ENCODE measurements around the gene UHRF2.
"Not testable (repeated sequence)": the region's sequence is repeated elsewhere in the genome, so short reads cannot be mapped to it uniquely, and the experiment has no call there.

UHRF2 gene

GRCh38 chr9:6412487-6413364 is at the start of gene UHRF2:
Gene UHRF2, plus strand, starts transcription at chr9:6413199. Its CDS starts 292 bp downstream, at chr9:6413491.
- H3K36me3 Mint-ChIP-seq: peaks cover 35% of the 10 kb centered on the region
- H3K4me3 Mint-ChIP-seq: peak within 1 kb of the TSS; percentile 73
- DNase-seq (ENCODE audit: low spot score in 2 of 2): peak; percentile 91 to 98
- peaks cover 27% of the 10 kb centered on the region for H3K4me1 Mint-ChIP-seq
- H3K27ac Mint-ChIP-seq: peak within 1 kb of the TSS; percentile 89
- ATAC-seq: peak; percentile 90
- H3K9me3 Mint-ChIP-seq: no peaks in the 10 kb centered on the region

DNA sequence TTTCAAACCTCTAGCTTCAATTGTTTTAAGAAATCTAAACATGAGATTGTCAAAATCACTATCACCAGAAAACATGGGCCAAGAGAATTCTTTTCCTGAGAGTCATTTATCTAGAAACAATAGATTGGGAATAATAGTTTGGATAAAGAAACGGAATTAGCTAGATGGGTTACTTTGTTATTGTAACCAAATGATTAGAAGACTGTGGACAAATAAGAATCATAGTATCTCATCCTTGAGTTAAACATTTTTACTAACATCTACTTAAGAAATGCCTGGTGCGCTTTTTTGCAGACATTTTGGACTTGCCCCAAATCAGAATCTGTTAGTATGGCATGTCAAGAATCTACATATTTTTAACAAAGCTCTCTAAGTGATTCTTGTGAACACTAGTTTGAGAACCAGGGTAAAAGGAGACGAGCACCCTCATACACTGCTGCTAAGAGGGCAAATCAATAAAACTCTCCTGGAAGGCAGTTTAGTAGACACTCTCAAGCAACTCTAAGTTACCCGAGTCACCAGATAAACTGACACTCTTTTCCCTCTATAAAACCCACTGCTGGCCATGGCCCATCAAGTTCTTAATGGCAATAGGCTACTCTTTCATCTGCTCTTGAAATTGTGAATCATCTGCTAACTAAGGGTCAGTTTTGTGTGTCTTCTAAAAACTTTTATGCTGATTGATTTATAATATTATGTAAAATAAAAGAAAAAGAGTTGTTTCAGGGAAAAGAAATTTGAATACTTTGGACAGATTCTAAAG is 45.7 kb upstream of the UHRF2 start:
- Mint-ChIP-seq H3K4me3 (no peak overlapping the region), H3K4me1 (no peaks in the 10 kb centered on the region), H3K27ac (no peak overlapping the region), H3K9me3 (no peaks in the 10 kb centered on the region), H3K36me3 (no peaks in the 10 kb centered on the region)
- no peak for ATAC-seq
- DNase-seq (ENCODE audit: low spot score in 2 of 2): no peak

DNA sequence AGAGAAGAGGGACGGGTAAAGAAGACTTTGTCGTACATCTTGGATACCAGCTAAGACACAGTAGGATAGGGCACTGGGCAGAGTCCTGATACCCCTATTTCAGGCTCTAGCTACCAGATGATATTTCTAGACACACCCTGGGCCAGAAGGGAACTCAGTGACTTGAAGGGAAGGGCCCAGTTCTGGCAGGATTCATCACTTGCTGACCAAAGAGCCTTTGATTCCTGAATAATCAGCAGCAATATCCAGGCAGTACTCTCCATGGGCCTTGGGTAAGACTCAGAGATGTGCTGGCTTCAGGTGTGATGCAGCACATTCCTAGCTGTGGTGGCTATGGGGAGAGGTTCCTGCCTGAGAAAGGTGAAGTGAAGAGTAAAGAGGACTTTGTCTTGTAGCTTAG is 44.2 kb upstream of the UHRF2 start:
- DNase-seq (ENCODE audit: low spot score in 2 of 2) (no peak), ATAC-seq (no peak)
- no peaks in the 10 kb centered on the region for H3K4me1 Mint-ChIP-seq
- H3K36me3 Mint-ChIP-seq: no peaks in the 10 kb centered on the region
- H3K27ac Mint-ChIP-seq: no peak overlapping the region
- H3K4me3 Mint-ChIP-seq: no peak overlapping the region
- H3K9me3 Mint-ChIP-seq: no peaks in the 10 kb centered on the region

GRCh38 chr9:6381477-6382012 is 31.5 kb upstream of the UHRF2 start:
- H3K4me1 Mint-ChIP-seq; H3K27ac Mint-ChIP-seq; H3K36me3 Mint-ChIP-seq; DNase-seq (ENCODE audit: low spot score in 2 of 2); ATAC-seq; H3K9me3 Mint-ChIP-seq; H3K4me3 Mint-ChIP-seq: not testable (repeated sequence)

DNA sequence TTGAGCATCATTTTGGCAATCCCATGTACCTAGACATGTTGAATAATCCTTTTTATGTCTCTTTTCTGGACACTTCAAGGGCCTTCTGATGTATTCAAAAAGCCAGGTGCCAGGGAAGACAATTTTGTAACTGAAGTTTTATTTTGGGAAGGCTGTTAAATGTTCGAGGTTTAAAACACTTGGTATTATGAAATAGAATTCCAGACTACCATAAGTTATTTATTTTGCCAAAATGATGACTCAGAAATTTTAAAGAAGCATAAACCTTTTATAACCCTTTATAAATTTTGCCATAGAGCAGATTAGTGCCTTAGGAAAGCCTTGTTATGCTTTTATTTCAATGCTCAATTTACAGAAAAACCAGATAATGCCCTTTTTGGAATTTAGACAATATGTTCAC is 30.3 kb upstream of the UHRF2 start:
- no peak for DNase-seq (ENCODE audit: low spot score in 2 of 2)
- Mint-ChIP-seq H3K27ac (no peak overlapping the region), H3K4me1 (no peaks in the 10 kb centered on the region), H3K9me3 (no peaks in the 10 kb centered on the region), H3K36me3 (no peaks in the 10 kb centered on the region), H3K4me3 (no peak overlapping the region)
- no peak for ATAC-seq

DNA sequence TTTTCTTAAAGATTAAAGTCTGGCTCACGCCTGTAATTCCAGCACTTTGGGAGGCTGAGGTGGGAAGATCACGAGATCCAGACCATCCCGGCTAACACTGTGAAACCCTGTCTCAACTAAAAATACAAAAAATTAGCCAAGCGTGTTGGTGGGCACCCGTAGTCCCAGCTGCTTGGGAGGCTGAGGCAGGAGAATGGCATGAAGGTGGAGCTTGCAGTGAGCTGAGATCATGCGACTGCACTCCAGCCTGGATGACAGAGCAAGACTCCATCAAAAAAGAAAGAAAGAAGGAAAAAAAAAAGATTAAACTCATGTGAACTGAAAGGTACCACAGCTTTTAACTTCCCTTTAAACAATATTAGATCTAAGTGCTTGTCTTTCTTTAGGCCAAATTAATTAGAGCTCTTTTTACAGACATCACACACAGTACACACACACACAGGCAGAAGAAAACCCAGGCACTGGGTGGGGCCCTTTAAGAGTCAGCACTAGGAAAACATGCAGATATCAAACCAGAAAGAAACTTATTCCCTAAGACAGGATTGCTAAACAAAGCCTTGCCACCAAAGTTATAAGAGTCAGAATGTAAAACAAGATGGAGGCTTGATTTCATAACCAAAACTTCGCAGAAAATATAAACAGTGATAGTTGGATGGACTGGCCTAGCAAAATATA is 29.3 kb upstream of the UHRF2 start:
- Mint-ChIP-seq H3K4me1 (no peaks in the 10 kb centered on the region), H3K27ac (no peak overlapping the region), H3K4me3 (no peak overlapping the region), H3K36me3 (no peaks in the 10 kb centered on the region), H3K9me3 (no peaks in the 10 kb centered on the region)
- no peak for DNase-seq (ENCODE audit: low spot score in 2 of 2)
- no peak for ATAC-seq

- H3K4me1 Mint-ChIP-seq: no peaks in the 10 kb centered on the region
- H3K36me3 Mint-ChIP-seq: no peaks in the 10 kb centered on the region
- DNase-seq (ENCODE audit: low spot score in 2 of 2) (no peak), ATAC-seq (no peak)
- H3K4me3 Mint-ChIP-seq: no peak overlapping the region
- H3K27ac Mint-ChIP-seq: no peak overlapping the region
- H3K9me3 Mint-ChIP-seq: no peaks in the 10 kb centered on the region
Observed at GRCh38 chr9:6384732-6385131, 28.3 kb upstream of the UHRF2 start.

GRCh38 chr9:6399071-6399470 is 13.9 kb upstream of the UHRF2 start:
- Mint-ChIP-seq H3K4me3 (no peak overlapping the region), H3K9me3 (no peaks in the 10 kb centered on the region), H3K27ac (no peak overlapping the region), H3K36me3 (no peaks in the 10 kb centered on the region), H3K4me1 (no peaks in the 10 kb centered on the region)
- ATAC-seq (no peak), DNase-seq (ENCODE audit: low spot score in 2 of 2) (no peak)

GRCh38 chr9:6405371-6405770 is 7.6 kb upstream of the UHRF2 start:
- Mint-ChIP-seq H3K36me3 (no peaks in the 10 kb centered on the region), H3K4me3 (no peak overlapping the region), H3K4me1 (no peaks in the 10 kb centered on the region), H3K9me3 (no peaks in the 10 kb centered on the region), H3K27ac (no peak overlapping the region)
- ATAC-seq: no peak
- no peak for DNase-seq (ENCODE audit: low spot score in 2 of 2)

GRCh38 chr9:6407778-6408177 is 5.2 kb upstream of the UHRF2 start:
- DNase-seq (ENCODE audit: low spot score in 2 of 2) (no peak), ATAC-seq (no peak)
- peaks cover 4% of the 10 kb centered on the region for H3K36me3 Mint-ChIP-seq
- no peaks in the 10 kb centered on the region for H3K4me1 Mint-ChIP-seq
- no peaks in the 10 kb centered on the region for H3K9me3 Mint-ChIP-seq
- H3K4me3 Mint-ChIP-seq: no peak overlapping the region
- H3K27ac Mint-ChIP-seq: no peak overlapping the region

GRCh38 chr9:6408320-6408719 is 4.7 kb upstream of the UHRF2 start:
- Mint-ChIP-seq H3K4me3 (no peak overlapping the region), H3K4me1 (no peaks in the 10 kb centered on the region)
- ATAC-seq: no peak

DNA sequence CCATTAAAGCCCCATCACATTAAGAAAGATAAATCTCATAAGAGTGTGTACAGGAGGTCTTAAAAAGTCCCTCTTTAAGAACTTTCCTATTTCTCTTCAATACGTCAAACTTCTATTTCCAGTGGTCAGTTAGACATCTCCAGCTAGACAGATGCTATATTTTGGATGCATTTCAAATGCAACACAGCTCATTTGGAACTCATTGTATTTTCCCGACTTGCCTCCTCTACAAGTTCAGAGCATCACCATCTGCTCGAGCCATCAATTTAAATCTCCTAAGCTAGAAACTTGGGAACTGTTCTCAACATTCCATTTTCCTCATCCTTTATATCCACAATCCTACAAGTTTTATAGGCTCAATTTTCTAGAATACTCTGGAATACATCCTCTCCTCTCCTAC is 3.2 kb upstream of the UHRF2 start:
- peaks cover 4% of the 10 kb centered on the region for H3K4me1 Mint-ChIP-seq
- no peak overlapping the region for H3K27ac Mint-ChIP-seq
- no peak overlapping the region for H3K4me3 Mint-ChIP-seq
- no peak for DNase-seq (ENCODE audit: low spot score in 2 of 2)
- H3K9me3 Mint-ChIP-seq: no peaks in the 10 kb centered on the region
- H3K36me3 Mint-ChIP-seq: peaks cover 10% of the 10 kb centered on the region
- no peak for ATAC-seq

More at GRCh38 chr9:6408320-6408719, 4.7 kb upstream of the UHRF2 start:
- Mint-ChIP-seq H3K9me3 (no peaks in the 10 kb centered on the region), H3K27ac (no peak overlapping the region), H3K36me3 (peaks cover 6% of the 10 kb centered on the region)
- DNase-seq (ENCODE audit: low spot score in 2 of 2): no peak

DNA sequence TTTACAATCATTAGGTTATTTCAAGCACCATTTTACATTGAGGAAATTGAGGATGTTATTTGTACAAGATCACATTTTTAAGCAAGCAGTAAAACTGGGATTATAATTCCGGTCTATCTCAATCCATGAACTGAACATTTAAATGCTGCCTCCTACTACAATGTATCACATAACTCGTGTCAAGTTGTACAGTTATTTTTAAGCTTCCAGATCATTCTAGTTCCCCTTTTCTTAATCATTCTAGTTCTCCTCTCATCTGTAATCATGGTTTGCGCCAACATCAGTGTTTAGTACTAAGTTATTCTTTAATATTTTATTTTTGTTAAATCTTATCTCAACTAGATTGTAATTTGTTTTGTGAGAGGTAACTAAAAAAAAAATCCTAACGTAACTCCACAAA is 2.4 kb upstream of the UHRF2 start:
- no peak for DNase-seq (ENCODE audit: low spot score in 2 of 2)
- H3K36me3 Mint-ChIP-seq: peaks cover 18% of the 10 kb centered on the region
- ATAC-seq: no peak
- no peaks in the 10 kb centered on the region for H3K9me3 Mint-ChIP-seq
- no peak overlapping the region for H3K27ac Mint-ChIP-seq
- H3K4me3 Mint-ChIP-seq: no peak overlapping the region
- peaks cover 9% of the 10 kb centered on the region for H3K4me1 Mint-ChIP-seq

- peak; percentile 29 for ATAC-seq
- Mint-ChIP-seq H3K36me3 (peaks cover 41% of the 10 kb centered on the region), H3K9me3 (no peaks in the 10 kb centered on the region), H3K4me3 (peak overlapping the region; percentile 73), H3K27ac (peak overlapping the region; percentile 89), H3K4me1 (peaks cover 36% of the 10 kb centered on the region)
- peak; percentile 38 to 80 for DNase-seq (ENCODE audit: low spot score in 2 of 2)
Observed at GRCh38 chr9:6413365-6414246, 607 bp downstream of the UHRF2 start.
